Left lung (tissue), 10 donors: Measurements from ENCODE around the gene SFTPA2. TPM values are rescaled to one million over a fixed set of nuclear protein-coding genes. Genes with fewer than 3 reads are reported as not detected.
A peak's percentile ranks its signal among the peaks of the same experiment; 100 is the strongest.
"Not testable (repeated sequence)": the region's sequence is repeated elsewhere in the genome, so short reads cannot be mapped to it uniquely, and the experiment has no call there.

Experiments used
- ATAC-seq: fragments of 200-7000 bp; cut with Tn5 transposase; one replicate; pipeline ENCODE4 v1.9.1; 2020; ENCODE audit warnings: moderate library complexity
- DNase-seq, 4 donors: peaks; one replicate each; pipeline ENCODE4 v3.0.0-alpha.2; 2013 to 2020
- H3K27ac ChIP-seq, 2 donors: fragments of 200-600 bp; sonication (generic) in 1 of 2; one replicate each; pipeline versions ENCODE4 v1.5.0 to v1.8.0; 2020 to 2021
- H3K27me3 ChIP-seq, 2 donors: fragments of 200-600 bp; sonication (generic) in 1 of 2; one replicate each; pipeline versions ENCODE4 v1.5.0 to v1.8.0; 2020 to 2021
- H3K36me3 ChIP-seq, 2 donors: fragments of 200-600 bp; sonication (generic) in 1 of 2; one replicate each; pipeline versions ENCODE4 v1.5.0 to v1.8.0; 2020 to 2021
- H3K4me1 ChIP-seq, 2 donors: fragments of 200-600 bp; one replicate each; pipeline ENCODE4 v1.8.0; 2021
- H3K4me3 ChIP-seq, 2 donors: fragments of 200-600 bp; sonication (generic) in 1 of 2; one replicate each; pipeline versions ENCODE4 v1.5.0 to v1.8.0; 2020 to 2021; ENCODE audit warnings: mild to moderate bottlenecking in 1 of 2
- H3K9me3 ChIP-seq, 2 donors: fragments of 200-600 bp; sonication (generic) in 1 of 2; one replicate each; pipeline versions ENCODE4 v1.5.0 to v1.8.0; 2020 to 2021
- intact Hi-C, 2 donors: fragments of 100-400 bp; cut with DNase I; formaldehyde crosslinking; loops; one replicate each; pipeline versions ENCODE4 v1.11.2 to v1.14.2; 2022
- polyA plus RNA-seq, 6 donors: library from polyadenylated mRNA; unstranded; fragments of 120-200 nt; gene quantifications; one replicate each; pipeline ENCODE4 v1.2.1, GENCODE V29; 2013; ENCODE audit not compliant: insufficient read length in 6 of 6
- total RNA-seq, 2 donors: library from RNA; stranded (reverse); fragmentation: NEBNext Ultra II Directional; extraction: Animal tissue kit (Norgen Biotek cat#: 25700); gene quantifications; one replicate each; pipeline ENCODE4 v1.2.1, GENCODE V29; 2021
- TF ChIP-seq, protein P1 (sequence below), 2 donors: fragments of 200-600 bp; sonication (generic) in 1 of 2; IDR thresholded peaks; one replicate each; pipeline versions ENCODE4 v1.5.0 to v1.8.0; 2021; ENCODE audit warnings: antibody characterized with exemption in 2 of 2
- donor health status: DM: no; HTN: yes; CAD: no.
- donor health status: DM: no; HTN: no; CAD: no.

SFTPA2 gene
- total and polyA plus RNA-seq, 8 donors, result 0.83 to 13,178 (median 7.7) TPM

GRCh38 chr10:79547973-79548372, 12.2 kb downstream of the SFTPA2 start:
- Histone ChIP-seq H3K4me3 (no peak overlapping the region), H3K27ac (no peak overlapping the region), H3K27me3 (no peaks in the 10 kb centered on the region), H3K36me3 (no peaks in the 10 kb centered on the region), H3K4me1 (no peaks in the 10 kb centered on the region), H3K9me3 (no peaks in the 10 kb centered on the region)
- TF ChIP-seq, protein P1, sequence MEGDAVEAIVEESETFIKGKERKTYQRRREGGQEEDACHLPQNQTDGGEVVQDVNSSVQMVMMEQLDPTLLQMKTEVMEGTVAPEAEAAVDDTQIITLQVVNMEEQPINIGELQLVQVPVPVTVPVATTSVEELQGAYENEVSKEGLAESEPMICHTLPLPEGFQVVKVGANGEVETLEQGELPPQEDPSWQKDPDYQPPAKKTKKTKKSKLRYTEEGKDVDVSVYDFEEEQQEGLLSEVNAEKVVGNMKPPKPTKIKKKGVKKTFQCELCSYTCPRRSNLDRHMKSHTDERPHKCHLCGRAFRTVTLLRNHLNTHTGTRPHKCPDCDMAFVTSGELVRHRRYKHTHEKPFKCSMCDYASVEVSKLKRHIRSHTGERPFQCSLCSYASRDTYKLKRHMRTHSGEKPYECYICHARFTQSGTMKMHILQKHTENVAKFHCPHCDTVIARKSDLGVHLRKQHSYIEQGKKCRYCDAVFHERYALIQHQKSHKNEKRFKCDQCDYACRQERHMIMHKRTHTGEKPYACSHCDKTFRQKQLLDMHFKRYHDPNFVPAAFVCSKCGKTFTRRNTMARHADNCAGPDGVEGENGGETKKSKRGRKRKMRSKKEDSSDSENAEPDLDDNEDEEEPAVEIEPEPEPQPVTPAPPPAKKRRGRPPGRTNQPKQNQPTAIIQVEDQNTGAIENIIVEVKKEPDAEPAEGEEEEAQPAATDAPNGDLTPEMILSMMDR (IDR thresholded peaks at IDR 0.05), result no peak
- DNase-seq, result no peak
- ATAC-seq, result no peak
- intact Hi-C loops, result no loop called here

DNA sequence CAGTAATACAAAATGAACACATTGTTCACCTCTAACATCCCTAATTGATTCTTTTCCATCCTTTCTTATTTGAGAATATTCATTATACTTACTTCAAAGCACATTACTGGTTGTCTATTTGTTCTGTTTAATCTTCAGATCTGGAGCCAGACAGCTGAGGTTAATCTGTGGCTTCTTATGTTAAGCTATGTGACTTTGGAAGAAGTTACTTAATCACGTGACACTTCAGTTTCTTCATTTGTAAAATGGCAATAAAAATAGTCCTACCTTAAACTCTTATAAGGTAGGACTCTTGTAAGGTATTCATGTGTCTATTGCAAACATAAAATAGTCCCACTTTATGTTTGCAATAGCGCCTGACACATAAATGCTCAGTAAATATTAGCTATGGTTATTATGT, 13.1 kb downstream of the SFTPA2 start:
- intact Hi-C loops, H3K27ac ChIP-seq: not testable (repeated sequence)

GRCh38 chr10:79544926-79545659, 15.1 kb downstream of the SFTPA2 start:
- H3K36me3 ChIP-seq, H3K4me1 ChIP-seq, H3K27ac ChIP-seq, H3K27me3 ChIP-seq, ATAC-seq, intact Hi-C loops, H3K4me3 ChIP-seq, DNase-seq, H3K9me3 ChIP-seq: not testable (repeated sequence)

More for the DNA sequence above, 13.1 kb downstream of the SFTPA2 start:
- H3K9me3 ChIP-seq, H3K4me1 ChIP-seq, ATAC-seq, H3K36me3 ChIP-seq, DNase-seq, H3K27me3 ChIP-seq, H3K4me3 ChIP-seq: not testable (repeated sequence)

GRCh38 chr10:79544408-79544807, 15.8 kb downstream of the SFTPA2 start:
- H3K4me3 ChIP-seq, H3K27ac ChIP-seq, ATAC-seq, H3K9me3 ChIP-seq, H3K27me3 ChIP-seq, intact Hi-C loops, DNase-seq, H3K36me3 ChIP-seq, H3K4me1 ChIP-seq: not testable (repeated sequence)

- H3K27me3 ChIP-seq, result no peaks in the 10 kb centered on the region
- no peaks in the 10 kb centered on the region for H3K9me3 ChIP-seq
- intact Hi-C loops, result no loop called here
- peak; percentile 22 for ATAC-seq
- H3K4me3 ChIP-seq, result no peak overlapping the region
- TF ChIP-seq, protein P1 (IDR thresholded peaks at IDR 0.05), result no peak
- DNase-seq, result no peak
- H3K36me3 ChIP-seq, result no peaks in the 10 kb centered on the region
- no peak overlapping the region for H3K27ac ChIP-seq
- no peaks in the 10 kb centered on the region for H3K4me1 ChIP-seq
Observed at GRCh38 chr10:79542626-79543025, 17.6 kb downstream of the SFTPA2 start.

- H3K4me3 ChIP-seq, H3K27me3 ChIP-seq, ATAC-seq, intact Hi-C loops, H3K36me3 ChIP-seq, H3K27ac ChIP-seq, H3K4me1 ChIP-seq, DNase-seq, H3K9me3 ChIP-seq: not testable (repeated sequence)
Observed at GRCh38 chr10:79540930-79541329, 19.3 kb downstream of the SFTPA2 start.

DNA sequence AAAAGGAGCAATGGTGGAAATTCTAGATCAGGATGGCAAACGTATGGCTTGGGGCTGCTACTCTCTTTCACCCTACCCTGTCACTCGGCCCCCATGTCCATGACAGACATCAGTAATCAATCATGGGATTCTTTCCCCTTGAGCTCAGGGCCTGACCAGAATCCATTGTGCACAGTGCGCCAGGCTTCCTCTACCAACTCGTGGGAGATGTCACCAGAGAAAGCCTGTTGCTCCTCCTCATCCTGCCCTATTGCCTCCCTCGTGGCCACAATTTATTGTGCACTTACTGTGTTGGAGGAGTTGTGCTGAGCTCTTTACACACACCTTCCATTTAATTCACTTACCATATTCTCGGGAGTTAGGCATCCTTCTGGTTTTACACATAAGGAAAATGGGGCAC, 21.9 kb downstream of the SFTPA2 start:
- H3K4me1 ChIP-seq, H3K36me3 ChIP-seq, H3K27me3 ChIP-seq, H3K4me3 ChIP-seq, H3K27ac ChIP-seq, DNase-seq, H3K9me3 ChIP-seq, ATAC-seq, intact Hi-C loops: not testable (repeated sequence)

- DNase-seq, intact Hi-C loops, ATAC-seq: not testable (repeated sequence)
Observed at GRCh38 chr10:79533903-79534175, 26.4 kb downstream of the SFTPA2 start.

DNA sequence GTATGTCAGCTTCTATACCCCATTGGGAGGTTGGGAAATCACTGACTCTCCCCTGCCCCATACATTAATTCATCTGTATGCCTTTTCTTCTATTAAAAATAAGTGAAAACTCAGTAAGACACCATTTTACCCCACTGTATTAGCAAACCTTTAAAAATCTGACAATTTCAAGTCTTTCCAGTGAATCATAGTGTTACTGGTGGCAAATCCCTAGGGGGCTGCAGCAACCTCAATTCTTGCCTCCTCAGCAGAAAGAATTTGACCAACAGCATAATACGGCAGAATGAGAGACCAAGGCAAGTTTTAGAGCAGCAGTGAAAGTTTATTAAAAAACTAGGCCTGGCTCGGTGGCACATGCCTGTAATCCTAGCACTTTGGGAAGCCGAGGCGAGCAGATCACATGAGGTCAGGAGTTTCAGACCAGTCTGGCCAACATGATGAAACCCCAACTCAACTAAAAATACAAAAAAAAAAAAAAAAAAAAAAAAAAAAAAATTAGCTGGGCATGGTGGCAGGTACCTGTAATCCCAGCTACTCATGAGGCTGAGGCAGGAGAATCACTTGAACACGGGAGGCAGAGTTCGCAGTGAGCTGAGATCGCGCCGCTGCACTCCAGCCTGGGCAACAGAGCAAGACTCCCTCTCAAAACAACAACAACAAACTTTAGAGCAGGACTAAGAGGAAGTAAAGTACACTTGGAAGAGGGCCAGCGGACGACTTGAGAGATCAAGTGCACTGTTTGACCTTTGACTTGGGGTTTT, 26.9 kb downstream of the SFTPA2 start:
- DNase-seq, H3K4me3 ChIP-seq, intact Hi-C loops, H3K9me3 ChIP-seq, ATAC-seq, H3K4me1 ChIP-seq, H3K27me3 ChIP-seq, H3K27ac ChIP-seq, H3K36me3 ChIP-seq: not testable (repeated sequence)

More at GRCh38 chr10:79533903-79534175, 26.4 kb downstream of the SFTPA2 start:
- not testable (repeated sequence) for H3K4me3 ChIP-seq, H3K27me3 ChIP-seq, H3K27ac ChIP-seq, H3K36me3 ChIP-seq, H3K4me1 ChIP-seq, H3K9me3 ChIP-seq

- ATAC-seq, DNase-seq, H3K27me3 ChIP-seq, H3K4me3 ChIP-seq, H3K9me3 ChIP-seq, H3K36me3 ChIP-seq, intact Hi-C loops, H3K27ac ChIP-seq, H3K4me1 ChIP-seq: not testable (repeated sequence)
Observed at GRCh38 chr10:79528261-79528660, 31.9 kb downstream of the SFTPA2 start.

DNA sequence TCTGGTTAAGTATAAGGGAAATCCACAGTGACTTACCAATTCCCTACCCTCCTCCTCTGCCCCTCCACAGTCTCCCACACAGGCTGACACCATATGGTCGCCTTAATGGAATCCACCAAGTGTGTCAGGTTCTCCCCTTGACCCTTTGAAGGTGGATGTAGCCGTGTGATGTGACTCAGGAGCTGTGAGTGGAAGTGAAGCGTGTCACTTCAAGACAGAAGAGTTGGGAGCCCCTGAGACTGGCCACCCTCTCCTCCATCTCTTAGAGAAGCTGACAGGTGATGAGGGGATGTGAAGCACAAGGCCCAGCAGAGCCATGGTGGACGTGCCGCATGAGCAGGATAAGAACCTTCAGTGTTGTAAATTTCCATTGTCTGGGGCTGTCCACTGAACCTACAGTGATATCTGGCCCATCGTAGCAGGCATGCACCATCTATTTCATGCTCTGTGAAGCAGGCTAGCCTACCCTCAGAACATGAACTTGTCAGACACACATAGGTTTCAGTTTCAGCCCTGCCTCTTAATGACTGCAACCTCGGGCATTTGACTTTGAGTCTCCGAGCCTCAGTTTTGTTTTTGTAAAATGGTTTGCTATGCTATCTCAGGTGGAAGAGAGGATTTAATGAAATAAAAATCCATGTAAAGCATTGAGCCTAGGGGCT, 35.0 kb downstream of the SFTPA2 start:
- H3K9me3 ChIP-seq, H3K36me3 ChIP-seq, intact Hi-C loops, ATAC-seq, DNase-seq, H3K4me3 ChIP-seq, H3K27me3 ChIP-seq, H3K27ac ChIP-seq, H3K4me1 ChIP-seq: not testable (repeated sequence)
